Trophoblast cell (in vitro differentiated cells and primary cell): ENCODE data around the gene PTGIS.

ENCODE experiments used
- DNase-seq, 2 donors: peaks; one replicate each; pipeline ENCODE4 v3.0.0-alpha.2; 2016
- H2AFZ ChIP-seq: 2 replicates; pipeline ENCODE4 v1.6.1; 2013; ENCODE audit warnings: low read length, moderate library complexity, mild to moderate bottlenecking; ENCODE audit not compliant: insufficient read depth, poor library complexity
- H2AK5ac ChIP-seq: 2 replicates; pipeline ENCODE4 v1.6.1; 2013; ENCODE audit warnings: mild to moderate bottlenecking, low read length
- H2BK120ac ChIP-seq: 2 replicates; pipeline ENCODE4 v1.6.1; 2013; ENCODE audit warnings: low read length, mild to moderate bottlenecking, moderate library complexity; ENCODE audit not compliant: insufficient read depth, poor library complexity
- H2BK12ac ChIP-seq: 2 replicates; pipeline ENCODE4 v1.6.1; 2013; ENCODE audit warnings: mild to moderate bottlenecking, low read length, moderate library complexity
- H2BK5ac ChIP-seq: 2 replicates; pipeline ENCODE4 v1.6.1; 2013; ENCODE audit warnings: low read length, low read depth, moderate library complexity, mild to moderate bottlenecking; ENCODE audit not compliant: poor library complexity
- H3K14ac ChIP-seq: 2 replicates; pipeline ENCODE4 v1.6.1; 2013; ENCODE audit warnings: mild to moderate bottlenecking, low read length
- H3K18ac ChIP-seq: 2 replicates; pipeline ENCODE4 v1.6.1; 2013; ENCODE audit warnings: mild to moderate bottlenecking, low read length
- H3K23ac ChIP-seq: 2 replicates; pipeline ENCODE4 v1.6.1; 2013; ENCODE audit warnings: low read length
- H3K27ac ChIP-seq: 2 replicates; pipeline ENCODE4 v1.5.1; 2013; ENCODE audit warnings: low read depth, mild to moderate bottlenecking, inconsistent platforms, low read length, moderate library complexity
- H3K27me3 ChIP-seq: 2 replicates; pipeline ENCODE4 v1.6.1; 2013; ENCODE audit warnings: inconsistent platforms, mild to moderate bottlenecking, low read length, moderate library complexity; ENCODE audit not compliant: insufficient read depth
- H3K36me3 ChIP-seq, 2 experiments: 1 replicate in 1 of 2; 2 replicates in 1 of 2; pipeline ENCODE4 v1.6.1; 2013; ENCODE audit warnings: low read length in 2 of 2, mild to moderate bottlenecking in 2 of 2, moderate library complexity in 1 of 2; ENCODE audit not compliant: insufficient read depth in 2 of 2, control insufficient read depth in 1 of 2
- H3K4ac ChIP-seq: 2 replicates; pipeline ENCODE4 v1.6.1; 2013; ENCODE audit warnings: low read depth, mild to moderate bottlenecking, low read length, moderate library complexity
- H3K4me1 ChIP-seq, 2 experiments: 1 replicate in 1 of 2; 2 replicates in 1 of 2; pipeline ENCODE4 v1.6.1; 2013; ENCODE audit warnings: low read length in 2 of 2, mild to moderate bottlenecking in 2 of 2, moderate library complexity in 1 of 2; ENCODE audit not compliant: insufficient read depth in 2 of 2, control insufficient read depth in 1 of 2
- H3K4me2 ChIP-seq: 2 replicates; pipeline ENCODE4 v1.6.1; 2013; ENCODE audit warnings: inconsistent platforms, mild to moderate bottlenecking, low read length, moderate library complexity
- H3K4me3 ChIP-seq: 2 replicates; pipeline ENCODE4 v1.5.1; 2013; ENCODE audit warnings: mild to moderate bottlenecking, low read depth, low read length, inconsistent platforms
- H3K79me1 ChIP-seq: one replicate; pipeline ENCODE4 v1.6.1; 2013; ENCODE audit warnings: low read length
- H3K79me2 ChIP-seq: 2 replicates; pipeline ENCODE4 v1.6.1; 2013; ENCODE audit warnings: low read length, mild to moderate bottlenecking; ENCODE audit not compliant: control insufficient read depth, insufficient read depth, poor library complexity
- H3K9ac ChIP-seq: 2 replicates; pipeline ENCODE4 v1.6.1; 2013; ENCODE audit warnings: mild to moderate bottlenecking, low read length
- H3K9me3 ChIP-seq: 2 replicates; pipeline ENCODE4 v1.6.1; 2013; ENCODE audit warnings: low read depth, mild to moderate bottlenecking, control low read depth, inconsistent platforms, low read length; ENCODE audit not compliant: insufficient read depth
- H4K12ac ChIP-seq: 2 replicates; pipeline ENCODE4 v1.6.1; 2013; ENCODE audit warnings: low read depth, mild to moderate bottlenecking, low read length, moderate library complexity
- H4K8ac ChIP-seq: 2 replicates; pipeline ENCODE4 v1.6.1; 2013; ENCODE audit warnings: low read depth, mild to moderate bottlenecking, low read length, moderate library complexity
- H4K91ac ChIP-seq: one replicate; pipeline ENCODE4 v1.6.1; 2013; ENCODE audit warnings: low read depth, mild to moderate bottlenecking, low read length, moderate library complexity
- WGBS: extraction: QIAGEN DNeasy Blood & Tissue Kit; methylation state at CpG from one replicate; pipeline ENCODE4 v1.1.7; 2013; ENCODE audit warnings: missing lambda C conversion rate; ENCODE audit not compliant: insufficient read length, insufficient coverage; ENCODE audit errors: extremely low coverage; 5-methylcytosine and 5-hydroxymethylcytosine counted together

PTGIS gene

GRCh38 chr20:49570828-49571552 is 3.1 kb upstream of the PTGIS start:
- WGBS: no CpG with 5 or more reads among the region's 11 CpGs
- H2BK5ac ChIP-seq: no peak overlapping the region
- DNase-seq: no peak

GRCh38 chr20:49570161-49570827 is 2.4 kb upstream of the PTGIS start:
- H3K79me1 ChIP-seq: peaks cover 11% of the 10 kb centered on the region
- H3K27me3 ChIP-seq: no peaks in the 10 kb centered on the region
- H3K4ac ChIP-seq: no peak overlapping the region
- WGBS: no CpG with 5 or more reads among the region's 7 CpGs
- no peak overlapping the region for H2AFZ ChIP-seq
- H3K14ac ChIP-seq: no peak overlapping the region
- peaks cover 7% of the 10 kb centered on the region for H3K79me2 ChIP-seq
- no peaks in the 10 kb centered on the region for H3K36me3 ChIP-seq
- H2BK12ac ChIP-seq: no peak overlapping the region
- H4K91ac ChIP-seq: no peak overlapping the region
- no peak overlapping the region for H3K23ac ChIP-seq
- DNase-seq: no peak
- H4K12ac ChIP-seq: no peak overlapping the region
- H2BK5ac ChIP-seq: no peak overlapping the region
- H2AK5ac ChIP-seq: no peak overlapping the region
- peaks cover 5% of the 10 kb centered on the region for H3K9me3 ChIP-seq
- no peak overlapping the region for H3K9ac ChIP-seq
- no peak overlapping the region for H3K4me2 ChIP-seq
- H3K4me3 ChIP-seq: no peak overlapping the region
- H4K8ac ChIP-seq: no peak overlapping the region
- H3K4me1 ChIP-seq: peaks cover 12 to 14% of the 10 kb centered on the region in 2 experiments
- H3K18ac ChIP-seq: no peak overlapping the region
- H2BK120ac ChIP-seq: no peak overlapping the region
- no peak overlapping the region for H3K27ac ChIP-seq

More at GRCh38 chr20:49570828-49571552, 3.1 kb upstream of the PTGIS start:
- H2AK5ac ChIP-seq: no peak overlapping the region
- H3K27me3 ChIP-seq: no peaks in the 10 kb centered on the region
- H3K4me2 ChIP-seq: no peak overlapping the region
- peaks cover 11% of the 10 kb centered on the region for H3K79me1 ChIP-seq
- no peak overlapping the region for H2AFZ ChIP-seq
- no peak overlapping the region for H3K9ac ChIP-seq
- peaks cover 12 to 14% of the 10 kb centered on the region in 2 experiments for H3K4me1 ChIP-seq
- H3K79me2 ChIP-seq: peaks cover 7% of the 10 kb centered on the region
- no peak overlapping the region for H4K91ac ChIP-seq
- no peak overlapping the region for H4K8ac ChIP-seq
- no peak overlapping the region for H3K4ac ChIP-seq
- H2BK120ac ChIP-seq: no peak overlapping the region
- H2BK12ac ChIP-seq: no peak overlapping the region
- no peak overlapping the region for H3K27ac ChIP-seq
- no peak overlapping the region for H3K23ac ChIP-seq
- H3K18ac ChIP-seq: no peak overlapping the region
- no peaks in the 10 kb centered on the region for H3K36me3 ChIP-seq
- H3K14ac ChIP-seq: no peak overlapping the region
- no peak overlapping the region for H4K12ac ChIP-seq
- no peak overlapping the region for H3K4me3 ChIP-seq
- peaks cover 5% of the 10 kb centered on the region for H3K9me3 ChIP-seq

GRCh38 chr20:49569411-49570115 is 1.6 kb upstream of the PTGIS start:
- Histone ChIP-seq H3K4me2 (no peak overlapping the region), H3K14ac (no peak overlapping the region), H3K4ac (no peak overlapping the region), H4K12ac (no peak overlapping the region), H2BK5ac (no peak overlapping the region), H3K27me3 (no peaks in the 10 kb centered on the region), H3K79me1 (peaks cover 11% of the 10 kb centered on the region), H2BK120ac (no peak overlapping the region), H4K91ac (peak overlapping the region; percentile 2), H3K18ac (no peak overlapping the region), H3K27ac (no peak overlapping the region), H4K8ac (no peak overlapping the region), H3K4me1 (peaks cover 12 to 14% of the 10 kb centered on the region in 2 experiments), H3K4me3 (no peak overlapping the region), H3K9ac (no peak overlapping the region), H3K9me3 (peaks cover 5% of the 10 kb centered on the region), H2AFZ (no peak overlapping the region), H2AK5ac (no peak overlapping the region), H3K36me3 (no peaks in the 10 kb centered on the region), H3K79me2 (peaks cover 7% of the 10 kb centered on the region), H3K23ac (no peak overlapping the region), H2BK12ac (peak overlapping the region; percentile 20)
- no CpG with 5 or more reads among the region's 10 CpGs for WGBS
- no peak for DNase-seq

GRCh38 chr20:49568278-49569151 is 578 bp upstream of the PTGIS start:
- Histone ChIP-seq H3K27me3 (no peaks in the 10 kb centered on the region), H3K36me3 (no peaks in the 10 kb centered on the region), H2BK12ac (peak overlapping the region; percentile 58), H4K12ac (peak overlapping the region; percentile 49), H2BK120ac (peak overlapping the region; percentile 5), H3K9ac (no peak overlapping the region), H3K9me3 (peaks cover 5% of the 10 kb centered on the region), H2AFZ (peak overlapping the region; percentile 15), H3K4me1 (peaks cover 12 to 14% of the 10 kb centered on the region in 2 experiments), H3K14ac (no peak overlapping the region), H2BK5ac (peak overlapping the region; percentile 8), H4K91ac (peak overlapping the region; percentile 77), H3K23ac (no peak overlapping the region), H3K4ac (no peak overlapping the region), H3K4me2 (peak overlapping the region; percentile 67), H3K18ac (no peak overlapping the region), H2AK5ac (peak overlapping the region; percentile 27), H4K8ac (peak overlapping the region; percentile 54), H3K4me3 (peak overlapping the region; percentile 58), H3K79me2 (peaks cover 7% of the 10 kb centered on the region), H3K79me1 (peaks cover 11% of the 10 kb centered on the region), H3K27ac (no peak overlapping the region)
- DNase-seq: no peak
- no CpG with 5 or more reads among the region's 18 CpGs for WGBS
